Measurements from ENCODE around the gene KPNA3. TPM values are rescaled to one million over a fixed set of nuclear protein-coding genes. Genes with fewer than 3 reads are reported as not detected.
"Not testable (repeated sequence)": the region's sequence is repeated elsewhere in the genome, so short reads cannot be mapped to it uniquely, and the experiment has no call there.

KPNA3 gene
- polyA plus RNA-seq, 3 donors from 2014 or later, result 21.3 to 27.7 (median 21.7) TPM

DNA sequence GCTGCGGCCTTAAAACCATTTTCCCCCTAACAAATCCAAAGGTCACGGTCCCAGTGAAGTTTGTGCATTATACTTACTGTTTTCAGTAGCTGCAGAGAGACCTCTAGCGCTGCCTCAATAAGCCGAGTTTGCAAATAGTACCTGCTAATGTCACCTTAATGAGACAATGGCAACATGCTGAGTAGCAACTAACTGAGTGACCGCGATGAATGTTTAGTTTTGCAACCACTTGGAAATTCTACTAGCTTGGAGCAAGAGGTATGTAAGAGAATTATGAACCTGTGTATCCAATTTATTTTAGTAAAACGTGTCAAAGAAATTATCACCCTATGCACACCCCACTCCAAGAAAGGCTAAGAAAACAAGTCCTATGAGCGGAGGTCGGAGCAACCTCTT, 1.2 kb downstream of the KPNA3 start:
- peaks cover 10 to 19% (median 11%) of the 10 kb centered on the region in 3 donors for H3K27me3 Mint-ChIP-seq (ENCODE audit: low read depth in 3 of 3)
- peaks cover 46 to 49% of the 10 kb centered on the region in 2 donors for H3K4me1 Mint-ChIP-seq
- H3K27ac Mint-ChIP-seq, result peak overlapping the region; percentile 91 to 97 (median 94)
- peak in 2 of 3 donors; percentile 3 to 8 for DNase-seq
- H3K9me3 Mint-ChIP-seq, result no peaks in the 10 kb centered on the region
- peak overlapping the region; percentile 95 to 97 (median 96) for H3K4me3 Mint-ChIP-seq
- H3K36me3 Mint-ChIP-seq, result no peaks in the 10 kb centered on the region

DNA sequence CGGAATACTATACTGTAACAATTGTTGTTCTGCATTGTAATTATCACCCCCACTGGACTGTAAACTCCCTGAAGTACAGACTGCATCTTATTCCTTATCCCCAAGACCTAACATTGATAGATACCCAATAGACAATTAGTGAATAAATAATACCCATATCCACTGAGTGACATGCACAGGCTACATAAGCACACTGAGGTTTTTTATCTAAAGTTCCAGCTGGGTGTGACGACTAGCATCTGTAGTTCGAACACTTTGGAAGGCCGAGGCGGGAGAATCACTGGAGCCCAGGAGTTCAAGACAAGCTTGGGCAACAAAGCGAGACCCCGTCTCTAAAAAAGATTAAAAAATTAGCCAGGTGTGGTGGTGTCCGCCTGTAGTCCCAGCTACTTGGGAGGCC, 2.5 kb downstream of the KPNA3 start:
- Mint-ChIP-seq H3K27me3 (ENCODE audit: low read depth in 3 of 3) (peaks cover 8 to 17% (median 9%) of the 10 kb centered on the region in 3 donors), H3K36me3 (no peaks in the 10 kb centered on the region), H3K4me1 (peaks cover 52 to 62% of the 10 kb centered on the region in 2 donors), H3K9me3 (no peaks in the 10 kb centered on the region), H3K4me3 (peak overlapping the region in 1 of 5 donors; percentile 1), H3K27ac (peak overlapping the region in 2 of 6 donors; percentile 3 to 33)
- DNase-seq, result no peak

DNA sequence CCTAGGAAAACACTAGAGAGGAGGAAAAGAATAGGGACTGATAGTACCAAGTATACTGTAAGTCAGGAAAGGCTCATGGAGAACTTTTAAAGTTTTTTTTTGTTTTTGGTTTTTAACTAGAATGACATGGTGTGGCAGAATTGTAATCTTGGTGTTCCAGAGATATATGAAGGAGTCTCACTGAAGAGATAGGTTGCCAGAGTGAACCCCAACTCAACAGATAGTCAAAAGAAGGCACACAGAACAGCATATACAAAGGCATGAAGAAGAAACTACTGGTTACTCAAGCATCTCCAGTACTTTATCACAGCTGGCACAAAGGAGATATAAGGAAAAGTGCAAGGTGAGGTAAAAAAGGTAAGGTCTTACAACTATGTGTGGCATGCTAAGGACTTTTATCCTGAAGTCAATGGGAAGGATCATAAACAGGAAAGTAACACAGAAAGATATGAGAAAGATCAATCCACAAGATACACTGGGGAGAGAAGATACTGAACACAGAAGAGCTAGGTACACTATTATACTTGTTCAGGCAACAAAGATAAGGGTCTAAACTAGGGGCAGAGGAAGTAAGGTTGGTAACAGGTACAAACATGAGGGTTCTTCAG, 6.0 kb downstream of the KPNA3 start:
- Mint-ChIP-seq H3K27ac (peak overlapping the region in 1 of 6 donors; percentile 36), H3K27me3 (ENCODE audit: low read depth in 3 of 3) (peaks cover 2 to 5% (median 4%) of the 10 kb centered on the region in 3 donors), H3K36me3 (no peaks in the 10 kb centered on the region), H3K4me3 (no peak overlapping the region), H3K4me1 (peaks cover 46 to 77% of the 10 kb centered on the region in 2 donors), H3K9me3 (no peaks in the 10 kb centered on the region)
- DNase-seq, result no peak

DNA sequence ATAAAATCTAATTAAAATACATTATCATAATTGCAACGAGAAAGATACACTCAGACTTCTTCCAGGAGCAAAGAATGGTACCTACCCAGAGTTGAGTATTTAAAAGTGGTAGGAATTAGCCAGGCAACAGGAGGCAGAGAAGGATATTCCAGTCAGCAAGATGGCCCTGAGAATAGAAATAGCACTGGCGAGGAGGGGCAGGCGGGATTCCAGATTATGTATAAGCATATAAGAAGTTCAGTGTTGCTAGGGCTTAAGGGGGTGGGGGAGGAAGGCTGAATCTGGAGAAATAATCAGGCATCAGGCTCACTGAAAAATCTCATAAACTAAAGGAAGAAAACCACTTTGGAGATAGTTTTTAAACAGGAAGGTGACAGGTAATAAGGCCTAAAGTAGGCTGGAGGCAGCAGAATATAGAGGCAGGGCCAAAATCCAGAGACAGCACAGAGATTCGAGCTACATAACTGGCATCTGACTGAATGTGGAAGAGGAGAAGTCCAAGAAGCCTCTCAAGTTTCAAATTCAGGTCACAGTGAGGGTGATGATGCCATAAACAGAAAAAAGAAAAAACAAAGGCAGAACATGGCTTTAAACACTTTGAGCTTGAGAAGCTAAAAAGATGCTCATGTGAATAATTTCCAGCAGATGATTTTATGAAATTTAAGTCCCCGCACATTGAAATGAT, 7.5 kb downstream of the KPNA3 start:
- Mint-ChIP-seq H3K36me3 (no peaks in the 10 kb centered on the region), H3K4me1 (peaks cover 36 to 79% of the 10 kb centered on the region in 2 donors), H3K27ac (no peak overlapping the region), H3K4me3 (no peak overlapping the region), H3K9me3 (no peaks in the 10 kb centered on the region), H3K27me3 (ENCODE audit: low read depth in 3 of 3) (peaks cover 0 to 4% (median 3%) of the 10 kb centered on the region in 3 donors)
- DNase-seq, result no peak

DNA sequence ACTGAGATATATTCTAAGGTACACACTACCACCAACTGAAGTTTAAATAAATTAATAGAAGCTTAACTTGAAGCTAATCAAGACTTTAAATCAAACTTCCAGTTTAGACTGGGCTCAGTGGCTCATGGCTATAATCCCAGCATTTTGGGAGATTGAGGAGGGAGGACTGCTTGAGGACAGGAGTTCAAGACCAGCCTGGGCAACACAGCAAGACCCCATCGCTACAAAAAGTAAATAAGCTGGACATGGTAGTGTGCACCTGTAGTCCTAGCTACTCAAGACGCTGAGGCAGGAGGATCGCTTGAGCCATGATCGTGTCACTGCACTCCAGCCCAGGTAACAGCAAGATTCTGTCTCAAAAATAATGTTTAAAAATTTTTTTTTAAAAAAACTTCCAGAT, 8.6 kb downstream of the KPNA3 start:
- Mint-ChIP-seq H3K27me3 (ENCODE audit: low read depth in 3 of 3) (peaks cover 0 to 3% (median 0%) of the 10 kb centered on the region in 3 donors), H3K27ac (no peak overlapping the region), H3K36me3 (no peaks in the 10 kb centered on the region), H3K4me3 (no peak overlapping the region), H3K9me3 (no peaks in the 10 kb centered on the region), H3K4me1 (peaks cover 37 to 79% of the 10 kb centered on the region in 2 donors)
- DNase-seq, result no peak

DNA sequence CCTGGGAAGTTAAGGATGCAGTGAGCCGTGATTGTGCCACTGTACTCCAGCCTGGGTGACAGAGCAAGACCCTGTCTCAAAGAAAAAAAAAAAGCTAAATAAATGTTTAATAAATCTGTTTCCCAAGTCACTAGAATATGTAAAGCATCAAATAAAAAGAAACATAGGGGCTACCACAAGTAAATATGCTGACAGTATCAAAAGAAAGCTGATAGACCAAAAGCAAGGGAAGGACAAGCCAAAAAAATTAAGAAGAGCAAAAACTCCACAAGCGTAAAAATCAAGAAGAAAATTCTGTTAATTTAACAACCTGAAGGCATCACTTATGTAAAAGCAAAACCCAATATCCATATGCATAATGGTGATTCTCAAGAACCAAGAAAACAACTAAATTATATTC, 9.7 kb downstream of the KPNA3 start:
- no peaks in the 10 kb centered on the region for H3K9me3 Mint-ChIP-seq
- H3K4me3 Mint-ChIP-seq, result no peak overlapping the region
- no peaks in the 10 kb centered on the region for H3K36me3 Mint-ChIP-seq
- H3K4me1 Mint-ChIP-seq, result peaks cover 43 to 85% of the 10 kb centered on the region in 2 donors
- peaks cover 0 to 3% (median 0%) of the 10 kb centered on the region in 3 donors for H3K27me3 Mint-ChIP-seq (ENCODE audit: low read depth in 3 of 3)
- H3K27ac Mint-ChIP-seq, result no peak overlapping the region
- DNase-seq, result no peak

DNA sequence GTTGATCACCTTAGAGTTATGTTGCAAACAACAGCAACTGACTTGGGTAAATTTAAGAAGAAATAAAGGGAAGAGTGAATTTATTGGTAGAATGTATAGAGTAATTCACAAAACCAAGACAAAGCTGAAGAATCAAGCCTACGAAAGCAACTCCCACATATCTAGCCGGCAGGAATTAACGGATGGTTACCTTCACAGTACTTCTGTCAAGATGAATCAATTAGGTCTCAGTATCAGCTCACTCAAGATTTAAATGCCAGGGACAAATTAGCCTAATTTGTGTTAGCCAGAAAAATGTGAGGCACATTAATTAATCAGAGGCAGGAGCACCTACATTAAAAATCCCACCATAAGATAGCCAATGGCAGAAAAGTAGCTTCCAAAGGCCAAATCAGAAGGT, 10.7 kb downstream of the KPNA3 start:
- H3K4me1 Mint-ChIP-seq, result peaks cover 46 to 90% of the 10 kb centered on the region in 2 donors
- H3K4me3 Mint-ChIP-seq, result no peak overlapping the region
- H3K36me3 Mint-ChIP-seq, result no peaks in the 10 kb centered on the region
- H3K9me3 Mint-ChIP-seq, result no peaks in the 10 kb centered on the region
- DNase-seq, result no peak
- H3K27me3 Mint-ChIP-seq (ENCODE audit: low read depth in 3 of 3), result peaks cover 0 to 3% (median 0%) of the 10 kb centered on the region in 3 donors
- H3K27ac Mint-ChIP-seq, result no peak overlapping the region

DNA sequence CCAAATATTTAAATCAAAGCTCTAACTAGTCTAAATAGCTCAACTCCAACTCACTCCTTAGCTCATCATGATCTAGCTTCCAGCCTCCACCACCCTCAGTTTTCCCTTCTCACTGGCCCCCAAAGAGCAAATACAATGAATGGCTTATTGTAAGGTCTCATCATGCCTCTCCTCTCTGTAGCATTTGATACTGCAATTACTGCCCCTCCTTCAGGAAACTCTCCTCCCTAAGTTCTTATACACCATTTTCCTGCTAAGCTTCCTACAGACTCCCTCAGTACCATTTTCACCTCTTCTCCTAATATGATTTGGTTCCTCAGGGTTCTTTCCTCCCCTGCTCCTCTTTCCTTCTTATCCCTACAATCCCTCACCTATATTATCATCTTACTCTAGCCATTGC, 12.8 kb downstream of the KPNA3 start:
- Mint-ChIP-seq H3K9me3 (no peaks in the 10 kb centered on the region), H3K36me3 (no peaks in the 10 kb centered on the region), H3K27ac (no peak overlapping the region), H3K27me3 (ENCODE audit: low read depth in 3 of 3) (no peaks in the 10 kb centered on the region), H3K4me1 (peaks cover 46 to 88% of the 10 kb centered on the region in 2 donors), H3K4me3 (no peak overlapping the region)
- DNase-seq, result no peak

DNA sequence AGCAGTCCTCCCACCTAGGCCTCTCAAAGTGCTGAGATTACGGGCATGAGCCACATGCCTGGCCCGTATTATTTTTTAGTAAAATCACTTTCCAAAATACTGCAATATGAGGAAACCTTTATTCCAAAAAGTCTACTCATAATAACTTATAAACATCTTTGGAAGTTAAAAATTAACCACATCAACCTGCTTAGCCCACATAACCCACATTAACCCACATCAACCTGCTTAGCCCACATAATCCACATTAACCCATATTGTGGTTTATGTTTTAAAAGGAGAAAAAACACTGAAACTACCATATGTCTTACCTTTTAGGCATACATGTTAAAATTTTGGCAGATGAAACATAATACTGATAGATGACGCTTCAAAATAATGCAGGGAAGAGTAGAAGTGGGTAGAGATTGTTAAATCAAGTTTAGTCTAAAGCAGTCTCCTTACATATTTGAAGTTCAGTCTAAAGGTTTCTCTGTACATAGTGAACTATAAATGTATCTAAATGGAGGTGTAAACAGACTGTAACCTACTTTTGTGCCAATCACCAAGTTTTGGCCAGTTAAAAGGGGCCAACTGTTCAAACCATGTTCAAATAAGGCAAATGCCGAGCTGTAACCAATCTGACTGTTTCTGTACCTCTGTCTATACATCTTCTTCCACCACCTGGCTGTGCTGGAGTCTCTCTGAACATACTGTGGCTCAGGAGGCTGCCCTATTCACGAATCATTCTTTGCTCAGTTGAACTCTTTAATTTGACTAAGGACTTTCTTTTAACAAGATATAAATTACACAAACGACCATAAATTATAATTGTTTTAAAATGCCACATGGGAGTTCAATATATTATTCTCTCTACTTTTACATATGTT, 14.5 kb downstream of the KPNA3 start:
- Mint-ChIP-seq H3K4me3 (peak overlapping the region in 3 of 5 donors; percentile 1 to 43 (median 36)), H3K36me3 (no peaks in the 10 kb centered on the region), H3K27me3 (ENCODE audit: low read depth in 3 of 3) (no peaks in the 10 kb centered on the region), H3K4me1 (peaks cover 51 to 89% of the 10 kb centered on the region in 2 donors), H3K27ac (peak overlapping the region in 2 of 6 donors; percentile 0 to 29), H3K9me3 (no peaks in the 10 kb centered on the region)
- no peak for DNase-seq

DNA sequence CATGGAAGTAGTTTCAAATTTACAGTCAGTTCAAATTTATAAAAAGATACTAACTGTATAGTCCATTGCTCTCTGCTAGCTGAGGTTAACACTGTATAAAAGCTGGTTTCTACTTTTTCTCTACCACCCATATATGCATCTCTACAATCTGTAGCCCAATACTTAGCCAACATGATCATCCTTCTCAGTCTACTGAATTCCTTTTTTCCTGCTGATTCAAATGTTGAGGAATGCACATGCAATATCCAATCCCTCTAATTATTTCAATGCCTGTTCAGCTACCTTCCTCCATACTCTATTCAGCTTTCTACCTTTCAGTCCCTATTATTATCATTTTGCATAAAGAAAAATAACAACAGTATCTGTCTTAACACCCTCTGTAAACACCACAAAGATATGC, 15.6 kb downstream of the KPNA3 start:
- H3K27me3 Mint-ChIP-seq (ENCODE audit: low read depth in 3 of 3), result no peaks in the 10 kb centered on the region
- no peak for DNase-seq
- no peak overlapping the region for H3K4me3 Mint-ChIP-seq
- no peaks in the 10 kb centered on the region for H3K9me3 Mint-ChIP-seq
- H3K27ac Mint-ChIP-seq, result peak overlapping the region in 1 of 6 donors; percentile 1
- peaks cover 54 to 92% of the 10 kb centered on the region in 2 donors for H3K4me1 Mint-ChIP-seq
- no peaks in the 10 kb centered on the region for H3K36me3 Mint-ChIP-seq

DNA sequence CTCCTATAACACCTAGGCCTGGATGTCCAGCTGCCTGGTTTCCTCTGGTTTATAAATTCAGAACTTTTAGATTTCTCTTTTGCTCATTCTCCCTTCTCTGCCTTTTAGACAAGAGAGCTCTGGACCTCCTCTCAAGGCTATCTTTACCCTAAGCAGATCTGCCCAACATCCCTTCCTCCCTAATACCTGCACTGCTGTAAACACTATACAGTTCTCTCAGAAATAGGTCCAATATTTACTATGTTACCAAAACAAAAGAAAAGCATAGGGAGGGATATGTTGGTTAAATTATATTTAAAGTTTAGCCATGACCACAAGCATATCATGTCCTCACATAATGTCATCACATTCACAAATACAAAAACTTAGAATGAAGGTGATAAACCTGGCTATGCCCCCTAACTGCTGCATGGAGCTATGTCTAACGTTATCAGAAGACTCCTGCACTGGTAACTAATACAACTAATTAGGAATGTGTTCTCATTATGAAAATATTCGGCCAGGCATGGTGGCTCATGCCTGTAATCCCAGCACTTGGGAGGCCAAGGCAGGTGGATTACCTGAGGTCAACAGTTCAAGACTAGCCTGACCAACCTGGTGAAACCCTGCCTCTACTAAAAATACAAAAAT, 18.0 kb downstream of the KPNA3 start:
- no peaks in the 10 kb centered on the region for H3K36me3 Mint-ChIP-seq
- H3K27ac Mint-ChIP-seq, result no peak overlapping the region

DNA sequence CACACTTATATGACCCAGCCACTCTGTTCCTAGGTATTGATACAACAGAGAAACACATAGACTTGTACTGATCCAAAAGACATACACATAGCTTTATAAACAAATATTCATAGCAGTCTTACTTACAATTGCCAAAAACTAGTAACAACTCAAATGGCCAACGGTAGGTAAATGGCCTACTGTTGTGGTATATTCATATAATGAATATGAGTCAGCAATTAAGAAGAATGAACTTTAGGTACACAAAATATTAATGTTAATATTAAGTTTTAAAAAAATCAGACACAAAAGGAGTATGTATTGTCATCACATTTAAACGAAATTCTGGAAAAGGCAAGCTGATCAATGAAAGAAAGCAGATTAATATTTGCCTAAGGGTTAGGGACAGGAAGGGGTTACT, 19.7 kb downstream of the KPNA3 start:
- Mint-ChIP-seq H3K4me1 (peaks cover 40 to 83% of the 10 kb centered on the region in 2 donors), H3K9me3 (no peaks in the 10 kb centered on the region)

More for the DNA sequence above, 18.0 kb downstream of the KPNA3 start:
- Mint-ChIP-seq H3K4me3 (no peak overlapping the region), H3K4me1 (peaks cover 52 to 85% of the 10 kb centered on the region in 2 donors), H3K27me3 (ENCODE audit: low read depth in 3 of 3) (no peaks in the 10 kb centered on the region), H3K9me3 (no peaks in the 10 kb centered on the region)
- DNase-seq, result no peak

DNA sequence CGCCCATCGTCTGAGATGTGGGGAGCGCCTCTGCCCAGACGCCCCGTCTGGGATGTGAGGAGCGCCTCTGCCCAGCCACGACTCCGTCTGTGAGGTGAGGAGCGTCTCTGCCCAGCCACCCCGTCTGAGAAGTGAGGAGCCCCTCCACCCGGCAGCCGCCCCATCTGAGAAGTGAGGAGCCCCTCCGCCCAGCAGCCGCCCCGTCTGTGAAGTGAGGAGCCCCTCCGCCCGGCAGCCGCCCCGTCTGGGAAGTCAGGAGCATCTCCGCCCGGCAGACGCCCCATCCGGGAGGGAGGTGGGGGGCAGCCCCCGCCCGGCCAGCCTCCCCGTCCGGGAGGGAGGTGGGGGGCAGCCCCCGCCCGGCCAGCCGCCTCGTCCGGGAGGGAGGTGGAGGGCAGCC, 30.7 kb downstream of the KPNA3 start:
- H3K4me1 Mint-ChIP-seq, result peaks cover 44 to 75% of the 10 kb centered on the region in 2 donors
- H3K27me3 Mint-ChIP-seq (ENCODE audit: low read depth in 3 of 3); H3K9me3 Mint-ChIP-seq; H3K4me3 Mint-ChIP-seq; H3K36me3 Mint-ChIP-seq; H3K27ac Mint-ChIP-seq; DNase-seq: not testable (repeated sequence)

More for the DNA sequence above, 19.7 kb downstream of the KPNA3 start:
- no peak overlapping the region for H3K4me3 Mint-ChIP-seq
- no peak for DNase-seq
- H3K36me3 Mint-ChIP-seq, result no peaks in the 10 kb centered on the region
- H3K27ac Mint-ChIP-seq, result peak overlapping the region in 1 of 6 donors; percentile 14
- no peaks in the 10 kb centered on the region for H3K27me3 Mint-ChIP-seq (ENCODE audit: low read depth in 3 of 3)
